Stimulated activated CD4-positive, alpha-beta T cell treated with anti-CD3 and anti-CD28 coated beads, Interleukin-4, amount 100 ng/mL, for 4 hours (primary cell): ENCODE measurements around the gene ERO1B.
A peak's percentile ranks its signal among the peaks of the same experiment; 100 is the strongest.
"Not testable (repeated sequence)": the region's sequence is repeated elsewhere in the genome, so short reads cannot be mapped to it uniquely, and the experiment has no call there.

Experiments used
- DNase-seq, 2 experiments: peaks; one replicate each; pipeline ENCODE4 v3.0.0-alpha.2; 2020

The ERO1B gene, protein sequence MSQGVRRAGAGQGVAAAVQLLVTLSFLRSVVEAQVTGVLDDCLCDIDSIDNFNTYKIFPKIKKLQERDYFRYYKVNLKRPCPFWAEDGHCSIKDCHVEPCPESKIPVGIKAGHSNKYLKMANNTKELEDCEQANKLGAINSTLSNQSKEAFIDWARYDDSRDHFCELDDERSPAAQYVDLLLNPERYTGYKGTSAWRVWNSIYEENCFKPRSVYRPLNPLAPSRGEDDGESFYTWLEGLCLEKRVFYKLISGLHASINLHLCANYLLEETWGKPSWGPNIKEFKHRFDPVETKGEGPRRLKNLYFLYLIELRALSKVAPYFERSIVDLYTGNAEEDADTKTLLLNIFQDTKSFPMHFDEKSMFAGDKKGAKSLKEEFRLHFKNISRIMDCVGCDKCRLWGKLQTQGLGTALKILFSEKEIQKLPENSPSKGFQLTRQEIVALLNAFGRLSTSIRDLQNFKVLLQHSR

DNA sequence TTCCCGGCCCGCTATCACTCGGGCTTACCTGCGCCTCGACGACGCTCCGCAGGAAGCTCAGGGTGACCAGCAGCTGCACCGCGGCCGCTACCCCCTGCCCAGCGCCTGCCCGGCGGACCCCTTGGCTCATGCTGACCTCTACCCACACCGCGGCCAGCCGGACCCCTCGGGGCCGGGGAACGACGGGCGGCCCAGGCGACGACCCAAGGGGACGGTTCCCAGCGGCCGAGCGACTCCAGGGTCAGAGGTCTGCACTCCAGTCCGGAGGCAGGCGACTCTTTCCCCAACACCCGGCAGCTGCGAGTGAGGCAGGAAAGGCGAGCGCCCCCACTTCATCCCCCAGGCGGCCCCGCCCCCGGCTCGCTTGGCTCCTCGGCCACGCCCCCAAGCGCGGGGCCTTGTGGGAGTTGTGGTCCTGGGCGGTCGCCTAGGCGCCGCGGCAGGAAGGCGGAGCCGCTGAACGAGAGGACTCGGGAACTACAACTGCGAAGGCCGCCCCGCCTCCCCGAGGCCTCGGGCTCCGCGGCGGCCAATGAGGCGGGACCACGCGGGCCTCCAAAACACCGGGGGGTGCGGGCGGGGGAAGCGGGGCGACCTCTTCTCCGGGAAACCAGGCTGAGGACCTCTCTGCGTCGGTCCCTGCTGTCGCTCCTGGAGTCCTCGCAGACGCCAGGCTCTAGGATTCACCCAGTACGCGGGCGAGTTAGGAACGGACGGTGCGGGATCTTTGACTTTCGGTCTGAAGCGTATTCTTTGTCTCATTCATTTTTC, at the start of gene ERO1B:
Gene ERO1B (minus strand): TSS at position 305 of the 771 bp plus-strand sequence. CDS start 175 bp downstream, at position 130.
- DNase-seq: peak; percentile 96 to 97

- not testable (repeated sequence) for DNase-seq
Observed at GRCh38 chr1:236331412-236331811, 49.7 kb upstream of the ERO1B start.

GRCh38 chr1:236326432-236326831, 44.7 kb upstream of the ERO1B start:
- DNase-seq: no peak

DNA sequence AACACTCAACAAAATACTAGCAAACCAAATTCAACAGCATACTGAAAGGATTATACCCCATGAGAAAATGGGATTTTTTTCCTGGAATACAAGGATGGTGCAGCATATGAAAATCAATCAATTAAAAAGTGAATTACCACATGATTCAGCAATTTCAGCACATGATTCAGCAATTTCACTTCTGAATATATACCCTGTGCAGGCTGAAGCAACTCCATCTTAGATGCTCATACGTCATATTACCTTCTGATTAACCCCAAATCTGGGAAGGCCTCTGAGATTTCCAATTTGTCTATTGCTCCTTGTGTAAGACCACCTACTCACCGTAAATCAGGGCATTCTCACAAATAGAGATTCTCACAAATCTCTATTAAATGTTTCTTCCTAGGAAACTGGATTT, 43.8 kb upstream of the ERO1B start:
- DNase-seq: no peak

GRCh38 chr1:236323819-236324411, 42.2 kb upstream of the ERO1B start:
- DNase-seq: no peak

GRCh38 chr1:236322566-236323409, 41.0 kb upstream of the ERO1B start:
- DNase-seq: no peak

DNA sequence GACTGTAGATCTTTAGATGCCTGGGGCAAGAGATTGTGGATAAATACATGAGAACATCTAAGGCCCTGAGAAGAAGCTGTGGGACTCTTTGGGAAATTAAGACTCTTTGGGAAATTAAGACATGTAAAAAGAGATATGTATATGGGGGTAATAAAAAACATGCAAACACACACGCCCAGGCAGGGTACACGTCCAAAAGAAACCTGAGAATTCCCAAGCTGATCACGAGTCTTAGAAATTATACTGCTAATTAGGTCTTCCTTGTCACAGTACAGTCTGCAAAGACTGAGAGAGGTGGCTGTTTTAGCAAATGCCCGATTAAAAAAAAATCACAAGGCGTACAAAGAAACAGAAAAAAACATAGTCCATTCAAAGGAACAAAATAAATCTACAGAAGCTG, 39.3 kb upstream of the ERO1B start:
- no peak for DNase-seq

- DNase-seq: no peak
Observed at GRCh38 chr1:236320671-236321070, 38.9 kb upstream of the ERO1B start.

GRCh38 chr1:236320214-236320613, 38.5 kb upstream of the ERO1B start:
- no peak for DNase-seq

DNA sequence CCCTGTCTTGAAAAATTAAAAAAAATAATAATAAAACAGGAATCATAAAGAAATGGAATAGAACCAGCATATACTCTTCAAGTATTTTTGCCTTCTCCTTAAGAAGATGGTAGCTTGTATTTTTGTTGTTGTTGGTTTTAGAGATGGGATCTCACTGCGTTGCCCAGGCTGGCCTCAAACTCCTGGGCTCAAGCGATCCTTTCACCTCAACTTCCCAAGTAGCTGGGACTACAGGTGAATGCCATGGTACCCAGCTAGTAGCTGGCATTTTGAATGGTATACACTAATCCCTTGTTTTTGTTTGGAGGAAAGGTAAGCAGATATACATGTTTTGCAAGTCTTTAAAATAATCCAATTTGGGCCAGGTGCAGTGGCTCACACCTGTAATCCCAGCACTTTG, 34.7 kb upstream of the ERO1B start:
- no peak for DNase-seq

DNA sequence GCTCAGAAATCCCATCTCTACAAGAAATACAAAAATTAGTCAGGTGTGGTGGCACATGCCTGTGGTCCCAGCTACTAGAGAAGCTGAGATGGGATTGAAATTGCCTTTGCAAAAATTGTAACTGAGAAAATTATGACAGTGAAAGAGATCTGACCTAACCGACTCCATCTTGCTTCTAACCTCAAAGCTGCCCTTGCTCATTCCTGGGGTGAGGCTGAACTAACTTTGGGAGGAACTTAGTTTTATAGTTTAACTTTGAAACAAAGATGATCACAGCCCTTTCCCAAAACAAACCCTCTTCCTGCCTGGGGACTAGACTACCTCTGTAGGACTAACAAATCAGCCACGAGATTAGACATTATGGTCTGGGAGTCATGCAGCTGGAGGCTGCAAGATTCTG, 33.8 kb upstream of the ERO1B start:
- DNase-seq: no peak

GRCh38 chr1:236315092-236315491, 33.3 kb upstream of the ERO1B start:
- DNase-seq: no peak

DNA sequence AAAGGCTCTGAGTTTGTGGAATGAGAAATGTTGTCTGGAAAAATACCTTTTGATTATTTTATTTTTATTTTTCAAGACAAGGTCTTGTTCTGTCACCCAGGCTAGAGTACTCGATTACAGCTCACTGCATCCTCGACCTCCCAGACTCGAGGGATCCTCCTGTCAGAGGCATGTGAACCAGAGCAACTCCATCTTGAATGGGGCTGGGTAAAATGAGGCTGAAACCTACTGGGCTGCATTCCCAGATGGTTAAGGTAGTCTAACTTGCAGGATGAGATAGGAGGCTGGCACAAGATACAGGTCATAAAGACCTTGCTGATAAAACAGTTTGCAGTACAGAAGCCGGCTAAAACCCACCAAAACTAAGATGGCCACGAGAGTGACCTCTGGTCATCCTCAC, 32.3 kb upstream of the ERO1B start:
- DNase-seq: not testable (repeated sequence)

DNA sequence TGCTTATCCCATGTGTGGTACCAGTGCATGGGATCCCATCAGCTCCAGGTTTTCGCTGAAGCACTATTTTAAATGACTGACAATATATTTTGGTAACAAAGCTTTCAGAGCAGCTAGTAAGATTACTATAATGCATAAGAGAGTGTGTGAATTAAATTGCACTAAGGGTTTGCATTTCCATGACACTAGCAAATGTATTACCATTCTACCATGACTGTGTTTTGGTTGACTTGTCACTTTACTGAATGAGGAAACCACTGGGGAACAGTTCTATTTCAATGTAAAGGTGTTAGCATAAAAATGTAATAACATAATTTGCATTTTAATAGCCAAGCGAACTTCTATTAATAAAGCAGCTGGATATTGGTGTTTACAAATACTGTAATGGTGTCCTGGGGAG, 31.7 kb upstream of the ERO1B start:
- DNase-seq: no peak

DNA sequence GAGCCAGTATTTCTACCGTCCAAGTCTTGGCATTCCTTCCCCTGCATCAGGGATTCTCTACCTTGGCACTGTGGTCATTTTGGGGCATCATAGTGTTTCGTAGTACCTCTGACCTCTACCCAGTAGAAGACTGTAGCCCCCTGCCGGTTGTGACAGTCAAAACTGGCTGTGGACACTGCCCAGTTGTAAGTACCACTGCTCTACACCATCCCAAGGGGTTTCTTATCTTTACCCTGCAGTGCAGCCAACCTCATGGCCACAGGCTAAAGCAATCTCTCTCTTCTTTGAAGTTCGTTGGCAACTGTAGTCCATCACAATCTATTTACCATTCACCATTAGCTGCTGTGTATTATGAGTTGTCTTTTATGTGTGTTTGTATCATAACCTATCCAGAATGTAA, 29.3 kb upstream of the ERO1B start:
- no peak for DNase-seq

- DNase-seq: no peak
Observed at GRCh38 chr1:236308827-236309226, 27.1 kb upstream of the ERO1B start.

DNA sequence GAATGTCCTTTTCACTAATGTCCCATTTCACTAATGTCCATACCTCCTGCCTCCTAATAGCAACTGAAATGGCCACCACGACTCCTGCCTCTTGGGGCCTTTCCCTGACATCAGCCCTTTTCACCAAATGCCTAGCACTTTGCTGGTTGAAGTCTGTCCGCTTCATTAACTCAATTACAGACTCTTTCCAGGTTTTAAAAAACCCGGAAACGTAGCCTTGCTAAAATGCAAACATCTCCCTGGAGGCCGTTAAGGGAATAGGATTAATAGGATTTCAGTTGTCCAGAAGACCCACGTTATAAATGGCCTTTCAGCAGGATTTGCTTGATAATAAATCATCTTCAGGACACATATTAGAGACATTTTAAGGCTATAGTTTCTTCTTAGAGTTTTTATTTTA, 25.7 kb upstream of the ERO1B start:
- no peak for DNase-seq

- no peak for DNase-seq
Observed at GRCh38 chr1:236304682-236305081, 22.9 kb upstream of the ERO1B start.

GRCh38 chr1:236303675-236304074, 21.9 kb upstream of the ERO1B start:
- DNase-seq: no peak

DNA sequence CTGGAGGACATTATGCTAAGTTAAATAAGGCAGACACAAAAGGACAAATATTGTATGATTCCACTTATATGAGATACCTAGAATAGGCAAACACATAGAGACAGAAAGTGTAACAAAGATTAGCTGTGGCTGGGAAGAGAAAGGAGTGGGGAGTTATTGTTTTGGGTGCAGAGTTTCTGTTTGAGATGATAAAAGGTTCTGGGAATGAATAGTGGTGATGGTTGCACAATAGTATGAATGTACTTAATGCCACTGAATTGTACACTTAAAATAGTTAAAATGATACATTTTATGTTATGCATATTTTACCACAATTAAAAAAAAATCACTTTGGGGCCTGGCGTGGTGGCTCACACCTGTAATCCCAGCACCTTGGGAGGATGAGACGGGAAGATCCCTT, 21.2 kb upstream of the ERO1B start:
- no peak for DNase-seq

- DNase-seq: no peak
Observed at GRCh38 chr1:236301958-236302335, 20.2 kb upstream of the ERO1B start.

DNA sequence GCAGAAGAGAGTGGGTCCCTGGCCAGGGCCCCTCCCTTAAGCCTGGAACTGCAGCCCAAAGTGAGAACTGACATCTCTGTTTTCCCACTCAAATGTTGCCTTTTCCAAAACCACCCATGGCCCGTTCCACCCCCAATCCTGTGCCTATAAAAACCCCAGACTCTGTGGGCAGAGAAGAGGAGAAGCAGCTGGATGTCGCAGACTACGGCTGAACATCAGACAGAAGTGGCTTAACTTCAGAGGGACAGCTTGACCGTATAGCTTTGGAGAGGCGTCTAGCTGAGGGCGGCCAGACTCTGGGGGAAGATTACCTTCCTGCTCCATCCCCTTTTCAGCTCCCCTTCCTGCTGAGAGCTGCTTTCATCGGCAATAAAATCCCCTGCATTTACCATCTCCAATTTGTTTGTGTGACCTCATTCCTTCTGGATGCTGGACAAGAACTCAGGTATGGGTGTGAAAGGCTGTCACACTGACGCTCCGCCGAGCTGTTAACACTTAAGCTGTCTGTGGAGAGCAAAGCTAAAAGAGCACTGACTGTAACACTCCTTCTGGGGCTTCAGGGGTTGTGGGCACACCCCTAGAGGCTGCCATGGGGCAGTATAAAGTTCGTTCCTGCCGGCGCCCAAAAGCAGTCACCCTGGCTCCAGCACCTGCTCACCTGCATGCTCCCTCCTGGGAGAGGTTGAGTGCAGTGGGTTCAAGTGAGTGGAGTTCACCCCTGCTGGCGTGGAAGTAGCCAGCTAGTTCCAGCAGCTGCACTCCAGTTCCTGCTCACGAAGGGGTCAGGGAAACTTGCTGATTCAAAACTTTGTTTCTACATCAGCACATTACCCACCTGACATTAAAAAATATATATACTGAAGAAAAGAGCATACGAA, 19.6 kb upstream of the ERO1B start:
- DNase-seq: no peak
